A673 (cell line): ENCODE results near the gene GLRA1.

Experiments
- CTCF ChIP-seq: fragments of 300-800, 200-600 bp; sonication (generic); conservative IDR thresholded peaks from 2 replicates; pipeline ENCODE4 v1.5.1; 2017; ENCODE audit warnings: low read depth, mild to moderate bottlenecking, antibody characterized with exemption, low read length, moderate library complexity, mixed read lengths
- EZH2 ChIP-seq: fragments of 200-600 bp; sonication (generic); IDR thresholded peaks from 2 replicates; pipeline ENCODE4 v1.6.1; 2017; ENCODE audit warnings: borderline replicate concordance, low read depth, mild to moderate bottlenecking, mixed read lengths, antibody characterized with exemption, low read length; ENCODE audit not compliant: poor library complexity, severe bottlenecking

- no peak for TF ChIP-seq CTCF
- TF ChIP-seq EZH2: no peak
Observed at GRCh38 chr5:151800532-151800931, 124.1 kb downstream of the GLRA1 start.
